Measurements from ENCODE around the gene ARRB1.

ARRB1 gene

DNA sequence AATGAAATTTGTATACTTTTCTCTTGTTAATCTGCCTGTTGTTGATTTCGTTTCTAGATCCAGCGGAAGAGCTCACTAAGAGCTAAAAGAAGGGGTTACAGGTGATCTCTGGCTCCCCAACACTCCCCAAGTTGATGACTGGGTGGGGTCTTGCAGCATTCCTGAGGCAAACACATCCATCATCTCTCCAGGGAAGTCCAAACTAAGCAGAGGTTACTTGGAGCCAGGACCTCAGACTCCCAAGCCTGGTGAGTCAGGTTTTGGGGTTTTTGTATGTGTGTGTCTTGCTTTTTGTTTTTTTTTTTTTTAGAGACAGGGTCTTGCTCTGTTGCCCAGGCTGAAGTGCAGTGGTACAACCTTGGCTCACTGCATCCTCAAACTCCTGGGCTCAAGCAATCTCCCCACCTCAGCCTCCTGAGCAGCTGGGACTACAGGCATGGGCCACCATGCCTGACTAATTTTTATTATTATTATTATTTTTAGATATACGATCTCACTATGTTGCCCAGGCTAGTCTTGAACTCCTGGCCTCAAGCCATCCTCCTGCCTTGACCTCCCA, 36.4 kb upstream of the ARRB1 start:
- Histone ChIP-seq H3K27me3 (ENCODE audit: insufficient read depth, poor library complexity, severe bottlenecking) (no peaks in the 10 kb centered on the region), H3K9me3 (ENCODE audit: severe bottlenecking) (no peaks in the 10 kb centered on the region), H3K36me3 (ENCODE audit: low read depth) (no peaks in the 10 kb centered on the region), H3K4me1 (ENCODE audit: insufficient read depth, poor library complexity, severe bottlenecking) (peaks cover 12% of the 10 kb centered on the region), H3K27ac (ENCODE audit: poor library complexity, severe bottlenecking) (no peak overlapping the region), H3K4me3 (ENCODE audit: severe bottlenecking) (no peak overlapping the region)
- ATAC-seq (ENCODE audit: low read depth) (no peak), DNase-seq (ENCODE audit: low spot score) (no peak)
- TF ChIP-seq, protein P1, sequence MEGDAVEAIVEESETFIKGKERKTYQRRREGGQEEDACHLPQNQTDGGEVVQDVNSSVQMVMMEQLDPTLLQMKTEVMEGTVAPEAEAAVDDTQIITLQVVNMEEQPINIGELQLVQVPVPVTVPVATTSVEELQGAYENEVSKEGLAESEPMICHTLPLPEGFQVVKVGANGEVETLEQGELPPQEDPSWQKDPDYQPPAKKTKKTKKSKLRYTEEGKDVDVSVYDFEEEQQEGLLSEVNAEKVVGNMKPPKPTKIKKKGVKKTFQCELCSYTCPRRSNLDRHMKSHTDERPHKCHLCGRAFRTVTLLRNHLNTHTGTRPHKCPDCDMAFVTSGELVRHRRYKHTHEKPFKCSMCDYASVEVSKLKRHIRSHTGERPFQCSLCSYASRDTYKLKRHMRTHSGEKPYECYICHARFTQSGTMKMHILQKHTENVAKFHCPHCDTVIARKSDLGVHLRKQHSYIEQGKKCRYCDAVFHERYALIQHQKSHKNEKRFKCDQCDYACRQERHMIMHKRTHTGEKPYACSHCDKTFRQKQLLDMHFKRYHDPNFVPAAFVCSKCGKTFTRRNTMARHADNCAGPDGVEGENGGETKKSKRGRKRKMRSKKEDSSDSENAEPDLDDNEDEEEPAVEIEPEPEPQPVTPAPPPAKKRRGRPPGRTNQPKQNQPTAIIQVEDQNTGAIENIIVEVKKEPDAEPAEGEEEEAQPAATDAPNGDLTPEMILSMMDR (IDR thresholded peaks at IDR 0.05; ENCODE audit: poor library complexity, severe bottlenecking): no peak

DNA sequence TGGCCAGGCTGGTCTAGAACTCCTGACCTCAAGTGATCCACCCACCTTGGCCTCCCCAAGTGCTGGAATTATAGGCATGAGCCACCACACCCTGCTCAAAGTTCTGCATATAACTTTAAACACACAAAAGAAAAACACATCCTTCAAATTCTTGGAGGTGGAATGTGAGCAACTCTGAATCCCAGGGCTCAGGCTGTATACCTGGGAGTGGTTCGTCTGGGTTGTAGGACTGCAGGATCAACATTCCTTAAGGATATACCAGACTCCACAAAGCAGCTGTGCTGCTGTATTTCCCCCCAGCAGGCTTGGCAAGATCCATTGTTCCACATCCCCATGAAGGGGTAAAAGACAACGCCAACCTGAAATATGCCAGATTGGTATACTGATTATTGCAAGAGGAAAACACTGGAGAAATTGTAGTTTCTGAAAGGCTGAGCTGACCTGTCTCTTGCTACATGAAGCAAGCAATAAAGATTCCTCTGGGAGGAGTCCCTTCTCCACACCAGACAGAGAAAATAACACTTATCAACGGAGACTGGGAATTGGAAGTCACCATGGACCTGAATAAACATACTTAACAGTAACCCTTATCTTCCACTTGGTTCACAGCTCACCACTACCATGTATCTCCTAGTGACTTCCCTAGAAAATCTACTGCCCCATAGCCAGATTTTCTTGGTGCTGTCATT, 35.6 kb upstream of the ARRB1 start:
- Histone ChIP-seq H3K27me3 (ENCODE audit: insufficient read depth, poor library complexity, severe bottlenecking) (no peaks in the 10 kb centered on the region), H3K36me3 (ENCODE audit: low read depth) (no peaks in the 10 kb centered on the region), H3K27ac (ENCODE audit: poor library complexity, severe bottlenecking) (no peak overlapping the region), H3K9me3 (ENCODE audit: severe bottlenecking) (no peaks in the 10 kb centered on the region), H3K4me3 (ENCODE audit: severe bottlenecking) (no peak overlapping the region), H3K4me1 (ENCODE audit: insufficient read depth, poor library complexity, severe bottlenecking) (peaks cover 8% of the 10 kb centered on the region)
- TF ChIP-seq, protein P1 (IDR thresholded peaks at IDR 0.05; ENCODE audit: poor library complexity, severe bottlenecking): no peak
- no peak for DNase-seq (ENCODE audit: low spot score)
- ATAC-seq (ENCODE audit: low read depth): peak; percentile 66

DNA sequence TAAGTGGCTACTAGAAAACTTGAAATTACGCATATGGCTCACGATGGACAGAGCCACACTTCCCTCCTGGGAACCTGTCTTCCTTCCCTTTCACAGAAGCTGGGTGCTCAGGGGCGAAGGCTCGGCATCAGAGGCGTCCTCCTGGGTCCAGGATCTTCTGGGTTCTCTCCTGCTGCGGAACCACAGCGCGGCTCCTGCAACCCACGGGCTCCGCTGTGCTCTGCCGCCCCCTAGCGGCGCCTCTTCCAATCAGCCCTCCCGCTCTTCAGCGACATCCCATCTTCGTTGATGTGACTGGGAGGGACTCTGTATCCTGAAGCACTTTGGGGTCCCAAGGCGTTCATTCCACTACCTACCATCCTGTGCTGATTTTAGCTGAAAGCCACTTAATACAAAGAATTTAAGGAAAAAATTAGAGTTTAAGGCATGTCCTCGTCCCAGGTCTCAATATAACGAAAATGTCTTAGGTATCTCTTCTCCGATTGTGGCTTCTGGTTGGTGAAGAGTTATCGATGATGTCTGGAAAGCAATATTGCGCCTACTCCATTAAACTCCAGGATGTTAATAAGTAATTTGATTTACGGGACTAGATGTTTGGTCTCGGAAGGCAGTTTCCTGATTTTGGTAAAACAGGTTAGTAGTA, 33.1 kb upstream of the ARRB1 start:
- DNase-seq (ENCODE audit: low spot score): no peak

DNA sequence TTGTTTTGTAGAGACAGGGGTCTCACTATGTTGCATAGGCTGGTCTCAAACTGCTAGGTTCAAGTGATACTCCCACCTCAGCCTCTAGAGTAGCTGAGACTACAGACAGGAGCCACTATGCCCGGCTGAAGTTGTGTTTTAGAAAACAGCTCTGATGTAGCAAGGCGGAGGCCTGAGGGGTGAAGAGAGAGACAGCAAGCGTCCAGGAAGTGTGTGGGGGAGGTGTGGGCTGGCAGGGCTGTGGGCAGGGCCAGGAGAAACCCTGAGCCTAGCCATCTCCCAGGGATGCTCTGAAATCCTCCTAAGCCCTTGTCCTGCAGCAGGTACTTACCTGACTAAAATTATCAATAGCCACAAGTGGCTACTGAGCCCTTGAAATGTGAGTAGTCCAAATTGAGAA, 31.8 kb upstream of the ARRB1 start:
- DNase-seq (ENCODE audit: low spot score): no peak
- Histone ChIP-seq H3K27ac (ENCODE audit: poor library complexity, severe bottlenecking) (no peak overlapping the region), H3K4me3 (ENCODE audit: severe bottlenecking) (no peak overlapping the region), H3K9me3 (ENCODE audit: severe bottlenecking) (no peaks in the 10 kb centered on the region), H3K27me3 (ENCODE audit: insufficient read depth, poor library complexity, severe bottlenecking) (no peaks in the 10 kb centered on the region), H3K36me3 (ENCODE audit: low read depth) (no peaks in the 10 kb centered on the region), H3K4me1 (ENCODE audit: insufficient read depth, poor library complexity, severe bottlenecking) (peaks cover 2% of the 10 kb centered on the region)
- ATAC-seq (ENCODE audit: low read depth): no peak
- TF ChIP-seq, protein P1 (IDR thresholded peaks at IDR 0.05; ENCODE audit: poor library complexity, severe bottlenecking): no peak

More for the DNA sequence above, 33.1 kb upstream of the ARRB1 start:
- no peak overlapping the region for H3K27ac ChIP-seq (ENCODE audit: poor library complexity, severe bottlenecking)
- H3K9me3 ChIP-seq (ENCODE audit: severe bottlenecking): no peaks in the 10 kb centered on the region
- H3K27me3 ChIP-seq (ENCODE audit: insufficient read depth, poor library complexity, severe bottlenecking): no peaks in the 10 kb centered on the region
- H3K36me3 ChIP-seq (ENCODE audit: low read depth): no peaks in the 10 kb centered on the region
- peaks cover 6% of the 10 kb centered on the region for H3K4me1 ChIP-seq (ENCODE audit: insufficient read depth, poor library complexity, severe bottlenecking)
- ATAC-seq (ENCODE audit: low read depth): peak; percentile 73
- H3K4me3 ChIP-seq (ENCODE audit: severe bottlenecking): no peak overlapping the region
- TF ChIP-seq, protein P1 (IDR thresholded peaks at IDR 0.05; ENCODE audit: poor library complexity, severe bottlenecking): peak; percentile 97
